ENCODE data around the gene ARHGEF17.

DNA sequence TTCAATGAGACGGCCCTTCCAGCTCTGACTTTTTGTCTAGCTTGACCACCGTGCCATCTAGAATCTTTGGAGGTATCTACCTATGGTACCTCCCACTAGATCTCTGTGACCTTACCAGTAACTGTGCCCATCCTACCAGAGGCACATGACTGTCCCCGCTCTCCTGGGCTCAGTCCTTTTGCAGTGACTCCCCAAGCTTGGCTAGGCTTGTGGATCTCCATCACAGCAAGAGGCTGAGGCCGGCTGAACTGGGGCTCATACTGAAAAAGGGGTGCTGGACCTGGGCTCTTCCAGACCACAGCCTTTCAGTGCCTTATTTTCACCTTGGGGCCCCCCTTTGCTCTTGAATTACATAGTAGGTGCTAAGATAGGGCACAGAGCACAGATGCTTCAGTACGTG lies 95.5 kb downstream of the ARHGEF17 start:
- TF ChIP-seq ZBTB11 (tag by site-specific recombination; conservative IDR thresholded peaks at IDR 0.05; ENCODE audit: low read depth): no peak
- TF ChIP-seq ZNF571 (tag by site-specific recombination; IDR thresholded peaks at IDR 0.05): no peak
- TF ChIP-seq CTCF (tag by site-specific recombination; IDR thresholded peaks at IDR 0.05): no peak
- no peak for TF ChIP-seq ZNF623 (tag by site-specific recombination; IDR thresholded peaks at IDR 0.05)
- TF ChIP-seq, protein P1, sequence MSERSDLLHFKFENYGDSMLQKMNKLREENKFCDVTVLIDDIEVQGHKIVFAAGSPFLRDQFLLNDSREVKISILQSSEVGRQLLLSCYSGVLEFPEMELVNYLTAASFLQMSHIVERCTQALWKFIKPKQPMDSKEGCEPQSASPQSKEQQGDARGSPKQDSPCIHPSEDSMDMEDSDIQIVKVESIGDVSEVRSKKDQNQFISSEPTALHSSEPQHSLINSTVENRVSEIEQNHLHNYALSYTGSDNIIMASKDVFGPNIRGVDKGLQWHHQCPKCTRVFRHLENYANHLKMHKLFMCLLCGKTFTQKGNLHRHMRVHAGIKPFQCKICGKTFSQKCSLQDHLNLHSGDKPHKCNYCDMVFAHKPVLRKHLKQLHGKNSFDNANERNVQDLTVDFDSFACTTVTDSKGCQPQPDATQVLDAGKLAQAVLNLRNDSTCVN (tag by site-specific recombination; optimal IDR thresholded peaks at IDR 0.05): no peak
- TF ChIP-seq MEIS1 (CRISPR knock-in tag; IDR thresholded peaks at IDR 0.05; ENCODE audit: borderline replicate concordance): no peak
- no peak for TF ChIP-seq ZNF394 (tag by site-specific recombination; IDR thresholded peaks at IDR 0.05; ENCODE audit: borderline replicate concordance)
- TF ChIP-seq, protein P2, sequence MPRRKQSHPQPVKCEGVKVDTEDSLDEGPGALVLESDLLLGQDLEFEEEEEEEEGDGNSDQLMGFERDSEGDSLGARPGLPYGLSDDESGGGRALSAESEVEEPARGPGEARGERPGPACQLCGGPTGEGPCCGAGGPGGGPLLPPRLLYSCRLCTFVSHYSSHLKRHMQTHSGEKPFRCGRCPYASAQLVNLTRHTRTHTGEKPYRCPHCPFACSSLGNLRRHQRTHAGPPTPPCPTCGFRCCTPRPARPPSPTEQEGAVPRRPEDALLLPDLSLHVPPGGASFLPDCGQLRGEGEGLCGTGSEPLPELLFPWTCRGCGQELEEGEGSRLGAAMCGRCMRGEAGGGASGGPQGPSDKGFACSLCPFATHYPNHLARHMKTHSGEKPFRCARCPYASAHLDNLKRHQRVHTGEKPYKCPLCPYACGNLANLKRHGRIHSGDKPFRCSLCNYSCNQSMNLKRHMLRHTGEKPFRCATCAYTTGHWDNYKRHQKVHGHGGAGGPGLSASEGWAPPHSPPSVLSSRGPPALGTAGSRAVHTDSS (tag by site-specific recombination; IDR thresholded peaks at IDR 0.05): no peak
- TF ChIP-seq ZNF561 (tag by site-specific recombination; IDR thresholded peaks at IDR 0.05; ENCODE audit: borderline replicate concordance): no peak
- TF ChIP-seq HIC1 (tag by site-specific recombination; IDR thresholded peaks at IDR 0.05): no peak
- no peak for TF ChIP-seq ZNF302 (tag by site-specific recombination; IDR thresholded peaks at IDR 0.05; ENCODE audit: low read depth)
- no peak for TF ChIP-seq ZIC2 (tag by site-specific recombination; IDR thresholded peaks at IDR 0.05)
- TF ChIP-seq TCF7L2 (IDR thresholded peaks at IDR 0.05; ENCODE audit: borderline replicate concordance, low read depth, low read length): no peak
